A673 (cell line): Measurements from ENCODE around the gene ASB3. TPM values are rescaled to one million over a fixed set of nuclear protein-coding genes. Genes with fewer than 3 reads are reported as not detected.

Source experiments
- BruUV-seq: library from RNA; stranded (reverse); fragments of 400-500 nt; replicated peaks from 2 replicates; lab custom pipeline; 2021; lab: Mats Ljungman, UMichigan
- CTCF ChIA-PET: fragments of 300-600 bp; sonication (Branson Sonifier 250); formaldehyde crosslinking; loops from one replicate; lab custom pipeline; 2022; ENCODE audit warnings: antibody characterized with exemption; lab: Charles Lee
- POLR2A ChIA-PET: fragments of 300-600 bp; sonication (Branson Sonifier 250); formaldehyde crosslinking; loops from one replicate; lab custom pipeline; 2022; ENCODE audit warnings: antibody characterized with exemption; ENCODE audit not compliant: low non-redundant PET; lab: Charles Lee
- DNase-seq: peaks from one replicate; pipeline ENCODE4 v3.0.0-alpha.2; 2015; ENCODE audit warnings: low spot score
- H3K27ac ChIP-seq: fragments of 200-600 bp; sonication (generic); 2 replicates; pipeline ENCODE4 v1.5.1; 2016; ENCODE audit warnings: mixed run types, low read depth, mild to moderate bottlenecking, mixed read lengths, antibody characterized with exemption, low read length; ENCODE audit not compliant: poor library complexity, severe bottlenecking
- H3K27me3 ChIP-seq: fragments of 200-600 bp; sonication (generic); replicated peaks from 2 replicates; pipeline ENCODE4 v1.6.1; 2017; ENCODE audit warnings: mixed run types, low read depth, mild to moderate bottlenecking, mixed read lengths, antibody characterized with exemption, low read length; ENCODE audit not compliant: insufficient read depth, poor library complexity
- H3K36me3 ChIP-seq: fragments of 200-600 bp; sonication (generic); 2 replicates; pipeline ENCODE4 v1.6.1; 2016; ENCODE audit warnings: mixed run types, mild to moderate bottlenecking, mixed read lengths, antibody characterized with exemption, low read length; ENCODE audit not compliant: insufficient read depth, poor library complexity, severe bottlenecking
- H3K4me1 ChIP-seq: fragments of 200-600 bp; sonication (generic); 2 replicates; pipeline ENCODE4 v1.6.1; 2017; ENCODE audit warnings: mixed run types, mild to moderate bottlenecking, mixed read lengths, antibody characterized with exemption, low read length; ENCODE audit not compliant: insufficient read depth, poor library complexity, severe bottlenecking
- H3K4me3 ChIP-seq: fragments of 200-600 bp; sonication (generic); 2 replicates; pipeline ENCODE4 v1.5.1; 2016; ENCODE audit warnings: low read depth, mixed run types, mild to moderate bottlenecking, mixed read lengths, low read length; ENCODE audit not compliant: poor library complexity, severe bottlenecking
- H3K9me3 ChIP-seq: fragments of 200-600 bp; sonication (generic); 2 replicates; pipeline ENCODE4 v1.6.1; 2016; ENCODE audit warnings: mixed run types, low read depth, mild to moderate bottlenecking, mixed read lengths, antibody characterized with exemption, low read length; ENCODE audit not compliant: poor library complexity, severe bottlenecking
- CTCF ChIP-seq: fragments of 300-800, 200-600 bp; sonication (generic); conservative IDR thresholded peaks from 2 replicates; pipeline ENCODE4 v1.5.1; 2017; ENCODE audit warnings: low read depth, mild to moderate bottlenecking, antibody characterized with exemption, low read length, moderate library complexity, mixed read lengths
- EZH2 ChIP-seq: fragments of 200-600 bp; sonication (generic); IDR thresholded peaks from 2 replicates; pipeline ENCODE4 v1.6.1; 2017; ENCODE audit warnings: borderline replicate concordance, low read depth, mild to moderate bottlenecking, mixed read lengths, antibody characterized with exemption, low read length; ENCODE audit not compliant: poor library complexity, severe bottlenecking
- intact Hi-C: fragments of 100-400 bp; cut with micrococcal nuclease; formaldehyde crosslinking; loops from one replicate; pipeline ENCODE4 v1.10.0; 2022; ENCODE audit not compliant: unreplicated experiment
- total RNA-seq: library from RNA; stranded (reverse); gene quantifications from 2 replicates; pipeline ENCODE4 v1.2.3, GENCODE V29; 2021

Gene ASB3
- total RNA-seq, 1 experiment from 2014 or later, result 18.7 TPM

- ChIA-PET CTCF (no interaction called here), POLR2A (no interaction called here)
- no peaks in the 10 kb centered on the region for H3K27me3 ChIP-seq
- TF ChIP-seq EZH2, result no peak
- TF ChIP-seq CTCF, result no peak
- no peaks in the 10 kb centered on the region for H3K36me3 ChIP-seq
- peaks cover 5% of the 10 kb centered on the region for H3K4me1 ChIP-seq
- no peak for DNase-seq
- H3K9me3 ChIP-seq, result no peaks in the 10 kb centered on the region
- no peak overlapping the region for H3K27ac ChIP-seq
- H3K4me3 ChIP-seq, result no peak overlapping the region
- intact Hi-C loops, result no loop called here
- BruUV-seq, result no TSS peak
These were observed 151.1 kb downstream of the ASB3 start for GRCh38 chr2:53635694-53636093.

GRCh38 chr2:53633441-53633840 lies 153.3 kb downstream of the ASB3 start:
- TF ChIP-seq CTCF (no peak), EZH2 (no peak)
- Histone ChIP-seq H3K27ac (no peak overlapping the region), H3K36me3 (no peaks in the 10 kb centered on the region), H3K27me3 (no peaks in the 10 kb centered on the region), H3K4me3 (no peak overlapping the region), H3K9me3 (no peaks in the 10 kb centered on the region), H3K4me1 (peaks cover 5% of the 10 kb centered on the region)
- CTCF ChIA-PET, result no interaction called here
- intact Hi-C loops, result no loop called here
- no TSS peak for BruUV-seq
- DNase-seq, result peak; percentile 20
- POLR2A ChIA-PET, result no interaction called here

GRCh38 chr2:53632714-53633113 lies 154.0 kb downstream of the ASB3 start:
- Histone ChIP-seq H3K9me3 (no peaks in the 10 kb centered on the region), H3K27ac (no peak overlapping the region), H3K4me1 (peaks cover 5% of the 10 kb centered on the region), H3K36me3 (no peaks in the 10 kb centered on the region), H3K27me3 (no peaks in the 10 kb centered on the region), H3K4me3 (no peak overlapping the region)
- intact Hi-C loops, result no loop called here
- POLR2A ChIA-PET, result no interaction called here
- DNase-seq, result no peak
- no TSS peak for BruUV-seq
- CTCF ChIA-PET, result no interaction called here
- TF ChIP-seq CTCF (no peak), EZH2 (no peak)
